ENCODE data around the gene APBA3. TPM values are rescaled to one million over a fixed set of nuclear protein-coding genes. Genes with fewer than 3 reads are reported as not detected.

The APBA3 gene
- total and polyA plus RNA-seq, 2 of the 4 experiments (the other 2 are of a cell fraction): 9.5 to 18.4 TPM

- no peak for TF ChIP-seq RFX5 (IDR thresholded peaks at IDR 0.05; ENCODE audit: low read depth, low read length)
- TF ChIP-seq SMC3 (IDR thresholded peaks at IDR 0.05; ENCODE audit: low read depth, low read length): no peak
- peaks cover 27% of the 10 kb centered on the region for H3K9me3 ChIP-seq (ENCODE audit: control insufficient read depth, insufficient read depth, low read length)
- no peak overlapping the region for H2BK120ac ChIP-seq (ENCODE audit: low read depth, low read length)
- H3K4me2 ChIP-seq (ENCODE audit: low read depth, low read length): no peak overlapping the region
- no TSS peak for BruUV-seq (replicated peaks)
- DNase-seq (no peak), ATAC-seq (ENCODE audit: low read depth) (no peak)
- H3K18ac ChIP-seq (ENCODE audit: low read depth, low read length): no peak overlapping the region
- H4K8ac ChIP-seq (ENCODE audit: low read depth in 2 of 2, low read length in 2 of 2): no peak overlapping the region
- ChIA-PET POLR2A (ENCODE audit: unreplicated experiment) (no interaction called here), CTCF (no interaction called here)
- H3K79me1 ChIP-seq (ENCODE audit: low read depth in 1 of 2, low read length in 2 of 2): no peaks in the 10 kb centered on the region
- no peak overlapping the region for H3K23ac ChIP-seq (ENCODE audit: low read depth, low read length)
- no peak overlapping the region for H3K27ac ChIP-seq (ENCODE audit: insufficient read depth, low read length)
- in situ Hi-C loops (cut with MboI; ENCODE audit: low sequenced_read_pairs) (no loop called here), intact Hi-C loops (cut with micrococcal nuclease) (no loop called here), dilution Hi-C loops (cut with HindIII; ENCODE audit: low sequenced_read_pairs, unreplicated experiment) (no loop called here)
- H2AK9ac ChIP-seq (replicated peaks; ENCODE audit: low read depth, low read length, poor library complexity): no peak overlapping the region
- H2BK20ac ChIP-seq (ENCODE audit: low read depth, low read length): no peak overlapping the region
- H3K27me3 ChIP-seq (ENCODE audit: control insufficient read depth, insufficient read depth, low read length): peaks cover 28% of the 10 kb centered on the region
- H4K91ac ChIP-seq (ENCODE audit: insufficient read depth, low read depth, low read length): no peak overlapping the region
- H4K5ac ChIP-seq (ENCODE audit: low read depth, low read length): no peak overlapping the region
- H3K9me1 ChIP-seq (ENCODE audit: insufficient read depth, low read length): no peaks in the 10 kb centered on the region
- no peak overlapping the region for H3K14ac ChIP-seq (replicated peaks; ENCODE audit: low read depth, low read length)
- no peak overlapping the region for H2AK5ac ChIP-seq (ENCODE audit: low read depth, low read length)
- no peaks in the 10 kb centered on the region for H3K36me3 ChIP-seq (ENCODE audit: control insufficient read depth, insufficient read depth, low read length)
- H2BK15ac ChIP-seq (ENCODE audit: low read depth, low read length): no peak overlapping the region
- H2BK5ac ChIP-seq (ENCODE audit: low read depth, low read length, poor library complexity, severe bottlenecking): no peak overlapping the region
- no peak overlapping the region for H3K9ac ChIP-seq (ENCODE audit: low read depth, low read length)
- H3K4me3 ChIP-seq (ENCODE audit: insufficient read depth, low read depth, low read length): no peak overlapping the region
- no peak overlapping the region for H3K4ac ChIP-seq (ENCODE audit: low read depth, low read length)
- 3% methylated on average over 32 of the region's 47 CpGs; no CpG with 5 or more reads in 1 of the 2 experiments for WGBS, 2 experiments (ENCODE audit: extremely low coverage in 2 of 2, insufficient read length in 1 of 2)
- no peaks in the 10 kb centered on the region for H3K4me1 ChIP-seq (ENCODE audit: control insufficient read depth, insufficient read depth, low read length)
- H3K56ac ChIP-seq (ENCODE audit: extremely low read depth, insufficient read depth, low read length): no peak overlapping the region
- H4K20me1 ChIP-seq (ENCODE audit: insufficient read depth, low read length): no peaks in the 10 kb centered on the region
- H2AFZ ChIP-seq (replicated peaks; ENCODE audit: low read length, poor library complexity): no peak overlapping the region
Observed at GRCh38 chr19:3785451-3785937, 24.0 kb upstream of the APBA3 start.
